ENCODE results near the gene PGBD5.

The PGBD5 gene

GRCh38 chr1:230361941-230362340 lies 64.2 kb downstream of the PGBD5 start:
- ChIA-PET POLR2A (ENCODE audit: low non-redundant PET) (no interaction called here), CTCF (no interaction called here)
- TF ChIP-seq, protein P1, sequence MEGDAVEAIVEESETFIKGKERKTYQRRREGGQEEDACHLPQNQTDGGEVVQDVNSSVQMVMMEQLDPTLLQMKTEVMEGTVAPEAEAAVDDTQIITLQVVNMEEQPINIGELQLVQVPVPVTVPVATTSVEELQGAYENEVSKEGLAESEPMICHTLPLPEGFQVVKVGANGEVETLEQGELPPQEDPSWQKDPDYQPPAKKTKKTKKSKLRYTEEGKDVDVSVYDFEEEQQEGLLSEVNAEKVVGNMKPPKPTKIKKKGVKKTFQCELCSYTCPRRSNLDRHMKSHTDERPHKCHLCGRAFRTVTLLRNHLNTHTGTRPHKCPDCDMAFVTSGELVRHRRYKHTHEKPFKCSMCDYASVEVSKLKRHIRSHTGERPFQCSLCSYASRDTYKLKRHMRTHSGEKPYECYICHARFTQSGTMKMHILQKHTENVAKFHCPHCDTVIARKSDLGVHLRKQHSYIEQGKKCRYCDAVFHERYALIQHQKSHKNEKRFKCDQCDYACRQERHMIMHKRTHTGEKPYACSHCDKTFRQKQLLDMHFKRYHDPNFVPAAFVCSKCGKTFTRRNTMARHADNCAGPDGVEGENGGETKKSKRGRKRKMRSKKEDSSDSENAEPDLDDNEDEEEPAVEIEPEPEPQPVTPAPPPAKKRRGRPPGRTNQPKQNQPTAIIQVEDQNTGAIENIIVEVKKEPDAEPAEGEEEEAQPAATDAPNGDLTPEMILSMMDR (conservative IDR thresholded peaks at IDR 0.05; ENCODE audit: low read depth) = no peak
- no peak for DNase-seq (ENCODE audit: low spot score)
- no peak overlapping the region for H3K27ac ChIP-seq

DNA sequence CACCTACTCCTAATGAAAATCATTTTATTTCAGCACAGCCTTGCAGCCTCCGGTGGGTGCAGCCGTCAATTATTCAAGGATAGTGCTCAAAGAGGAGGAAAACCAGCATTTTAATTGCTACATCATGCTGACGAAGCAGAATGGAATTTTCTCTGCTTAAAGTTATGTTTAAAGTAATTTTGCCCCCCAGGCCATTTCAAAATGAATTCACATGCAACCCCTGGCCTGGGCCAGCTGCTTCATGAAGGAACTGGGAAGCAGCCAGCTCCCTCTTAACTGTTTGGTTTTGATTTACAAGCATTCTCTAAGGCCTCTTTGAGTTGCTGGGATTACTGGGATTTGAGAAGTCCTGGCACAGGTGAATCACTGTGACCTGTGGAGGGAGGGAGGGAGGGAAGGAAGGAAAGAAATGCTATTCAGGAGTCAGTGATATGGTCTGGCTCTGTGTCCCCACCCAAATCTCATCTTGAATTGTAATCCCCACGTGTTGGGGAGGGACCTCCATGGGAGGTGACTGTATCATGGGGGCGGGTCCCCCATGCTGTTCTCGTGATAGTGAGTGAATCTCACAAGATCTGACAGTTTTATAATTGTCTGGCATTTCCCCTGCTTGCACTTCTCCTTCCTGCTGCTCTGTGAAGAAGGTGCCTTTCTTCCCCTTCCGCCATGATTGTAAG lies 66.0 kb downstream of the PGBD5 start:
- CTCF ChIA-PET = no interaction called here
- DNase-seq (ENCODE audit: low spot score) = peak; percentile 84
- TF ChIP-seq, protein P1 (conservative IDR thresholded peaks at IDR 0.05; ENCODE audit: low read depth) = no peak
- peak overlapping the region; percentile 81 for H3K27ac ChIP-seq
- POLR2A ChIA-PET (ENCODE audit: low non-redundant PET) = no interaction called here

DNA sequence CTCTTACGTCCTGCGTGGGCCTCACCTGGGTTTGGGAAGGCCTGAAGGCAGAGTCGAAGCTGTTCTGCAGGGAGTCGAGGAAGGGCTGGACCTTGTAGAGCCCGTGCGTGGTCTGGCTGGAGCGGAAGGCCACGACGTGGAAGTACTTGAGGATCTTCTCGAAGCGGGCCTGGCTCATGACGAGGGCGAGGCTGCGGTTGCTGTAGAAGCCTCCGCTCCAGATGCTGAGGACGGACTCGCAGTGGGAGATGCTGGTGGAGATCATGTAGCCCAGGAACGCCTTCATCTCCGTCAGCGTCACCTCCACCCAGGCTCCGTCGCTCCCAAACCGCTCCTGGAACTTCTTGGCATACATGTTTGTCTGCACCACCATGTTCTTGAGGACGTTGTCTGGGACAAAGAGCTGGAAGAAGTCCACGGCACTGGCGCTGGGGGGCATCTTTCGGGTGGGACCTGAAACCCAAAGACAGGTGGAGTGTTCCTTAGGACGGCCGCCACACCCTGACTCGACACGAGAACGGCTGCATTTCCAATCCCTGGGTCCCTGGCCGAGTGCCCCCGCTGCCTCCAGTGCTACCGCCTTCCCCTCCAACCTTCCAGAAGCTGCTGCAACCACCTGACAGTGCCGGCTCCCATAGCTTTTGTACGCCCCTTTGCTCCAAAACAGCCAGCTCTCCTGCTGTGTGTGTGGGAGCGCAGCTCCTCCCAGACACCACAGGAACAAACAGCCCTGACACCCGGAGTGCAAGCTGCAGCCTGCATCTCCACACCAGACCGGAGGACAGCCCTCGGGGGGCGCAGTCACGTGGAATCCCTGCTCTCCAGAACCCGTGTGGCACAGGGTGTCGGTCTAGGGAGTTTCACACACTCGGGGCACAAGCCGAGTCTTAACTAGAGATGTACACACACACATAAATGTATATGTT lies 69.0 kb downstream of the PGBD5 start:
- no peak for DNase-seq (ENCODE audit: low spot score)
- no peak overlapping the region for H3K27ac ChIP-seq
- POLR2A ChIA-PET (ENCODE audit: low non-redundant PET) = no interaction called here
- CTCF ChIA-PET = interaction anchor here (0.7 kb wide), 1 partner anchor 9 kb away, joined by 4 read pairs; no protein-coding TSS in a partner anchor
- TF ChIP-seq, protein P1 (conservative IDR thresholded peaks at IDR 0.05; ENCODE audit: low read depth) = no peak

- DNase-seq (ENCODE audit: low spot score) = no peak
- ChIA-PET POLR2A (ENCODE audit: low non-redundant PET) (interaction anchor here (0.5 kb wide), 1 partner anchor 834 kb away, joined by 3 read pairs; no protein-coding TSS in a partner anchor), CTCF (no interaction called here)
- TF ChIP-seq, protein P1 (conservative IDR thresholded peaks at IDR 0.05; ENCODE audit: low read depth) = no peak
- no peak overlapping the region for H3K27ac ChIP-seq
Measured at GRCh38 chr1:230356190-230356589, 69.9 kb downstream of the PGBD5 start.

- ChIA-PET CTCF (no interaction called here), POLR2A (ENCODE audit: low non-redundant PET) (no interaction called here)
Measured at GRCh38 chr1:230355594-230355993, 70.5 kb downstream of the PGBD5 start.

GRCh38 chr1:230355128-230355527 lies 71.0 kb downstream of the PGBD5 start:
- H3K27ac ChIP-seq = no peak overlapping the region
- ChIA-PET CTCF (no interaction called here), POLR2A (ENCODE audit: low non-redundant PET) (no interaction called here)
- DNase-seq (ENCODE audit: low spot score) = no peak
- TF ChIP-seq, protein P1 (conservative IDR thresholded peaks at IDR 0.05; ENCODE audit: low read depth) = no peak

More at GRCh38 chr1:230355594-230355993, 70.5 kb downstream of the PGBD5 start:
- TF ChIP-seq, protein P1 (conservative IDR thresholded peaks at IDR 0.05; ENCODE audit: low read depth) = no peak
- no peak overlapping the region for H3K27ac ChIP-seq
- no peak for DNase-seq (ENCODE audit: low spot score)
